T1000 (cell line): ENCODE results near the gene CEP41.

ENCODE experiments used
- DNase-seq: peaks from one replicate; lab custom pipeline; 2025; ENCODE audit warnings: mixed read lengths; lab: John Stamatoyannopoulos, UW

The CEP41 gene

DNA sequence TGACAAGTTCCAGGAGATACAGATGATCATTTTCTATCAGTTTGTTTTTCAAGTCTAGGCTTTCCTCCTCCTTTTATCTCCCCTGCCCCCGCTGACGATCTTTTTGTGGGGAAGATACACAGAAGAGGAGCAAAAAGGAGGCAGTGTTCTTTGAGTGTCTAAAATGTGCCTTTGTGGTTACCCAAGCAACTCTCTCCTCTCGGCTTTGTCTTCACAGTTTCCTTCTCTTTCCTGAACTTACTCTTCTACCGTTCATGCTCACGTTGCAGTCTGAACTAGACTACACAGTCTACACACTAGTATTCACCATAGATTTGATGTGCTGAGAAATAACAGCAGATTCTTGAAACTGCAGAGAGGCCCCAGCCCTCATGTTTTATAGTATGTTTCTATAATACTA is 23.6 kb downstream of the CEP41 start:
- no peak for DNase-seq

DNA sequence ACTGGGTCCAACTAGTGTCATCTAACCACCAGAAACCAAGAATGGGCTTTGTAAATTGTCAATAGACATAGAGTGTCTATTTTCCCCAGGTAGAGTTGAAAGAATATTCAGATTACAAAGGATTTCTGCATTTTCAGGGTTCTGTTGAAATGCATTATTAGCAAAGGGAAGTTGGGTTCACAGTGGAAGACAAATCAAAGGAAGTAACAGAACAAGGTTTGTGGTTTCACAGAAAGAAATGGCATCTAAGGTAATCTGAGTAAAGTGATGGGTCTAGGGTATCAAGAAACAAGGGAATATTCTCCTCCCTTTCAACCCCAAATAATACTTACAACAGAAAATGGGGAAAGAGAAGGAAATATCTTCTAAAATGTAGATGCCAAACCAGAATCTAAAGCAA is 25.8 kb downstream of the CEP41 start:
- no peak for DNase-seq

DNA sequence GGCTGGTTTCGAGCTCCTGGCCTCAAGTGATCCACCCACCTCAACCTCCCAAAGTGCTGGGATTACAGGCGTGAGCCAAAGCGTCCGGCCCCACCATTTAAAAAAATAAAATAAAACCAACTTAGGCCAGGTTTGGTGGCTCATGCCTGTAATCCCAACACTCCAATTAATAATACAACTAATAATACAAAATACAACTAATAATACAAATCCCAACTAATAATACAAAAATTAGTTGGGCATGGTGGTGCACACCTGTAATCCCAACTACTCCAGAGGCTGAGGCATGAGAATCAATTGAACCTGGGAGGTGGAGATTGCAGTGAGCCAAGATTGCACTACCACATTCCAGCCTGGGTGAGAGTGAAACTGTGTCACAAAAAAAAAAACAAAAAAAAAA is 27.6 kb downstream of the CEP41 start:
- DNase-seq = no peak

DNA sequence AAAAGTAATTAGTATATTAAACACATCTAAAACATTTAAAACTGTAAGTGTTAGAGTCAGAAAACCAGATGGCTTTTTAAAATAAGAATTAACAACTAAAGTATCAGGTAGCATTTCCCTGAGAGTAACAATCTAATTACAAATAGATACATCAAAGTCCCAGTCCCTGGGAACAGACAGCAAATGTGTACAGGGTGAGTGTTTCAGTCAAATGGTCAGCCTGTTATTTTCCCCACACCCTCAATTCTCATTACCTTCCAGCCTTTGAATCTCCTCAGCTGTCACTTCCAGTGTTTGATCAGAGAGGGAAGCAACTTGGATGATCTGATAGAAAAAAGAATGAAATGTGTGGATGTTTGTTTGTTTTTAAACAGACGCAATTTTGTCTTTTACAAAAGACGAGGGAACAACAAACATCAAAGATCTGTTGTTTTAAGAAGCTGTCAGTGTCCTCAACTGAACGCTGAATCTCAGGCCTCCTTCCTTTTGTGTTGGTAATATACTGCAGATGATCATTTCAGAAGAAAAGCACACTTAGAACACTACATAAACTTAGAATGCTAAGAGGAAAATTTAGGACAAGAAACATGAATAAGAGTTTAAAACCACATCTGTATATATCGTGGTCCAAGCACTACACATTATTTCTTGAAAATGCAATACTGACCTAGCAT is 29.8 kb downstream of the CEP41 start:
- DNase-seq = no peak

DNA sequence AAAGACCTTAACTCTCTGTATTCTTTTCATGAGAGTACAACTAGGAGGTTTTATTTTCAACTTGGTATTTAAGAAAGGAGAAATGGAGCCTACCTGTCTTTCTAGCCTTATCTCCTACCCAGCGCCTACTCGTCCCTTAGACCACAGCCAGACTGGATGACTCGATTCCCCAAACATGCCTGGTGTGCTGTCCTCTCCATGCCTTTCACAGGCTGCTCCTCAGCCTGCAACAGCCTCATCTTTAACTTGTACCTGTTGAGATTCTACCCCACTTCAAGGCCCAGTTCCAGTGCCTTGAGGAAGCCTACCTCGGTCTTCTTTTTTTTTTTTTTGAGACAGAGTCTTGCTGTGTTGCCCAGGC is 31.1 kb downstream of the CEP41 start:
- no peak for DNase-seq

DNA sequence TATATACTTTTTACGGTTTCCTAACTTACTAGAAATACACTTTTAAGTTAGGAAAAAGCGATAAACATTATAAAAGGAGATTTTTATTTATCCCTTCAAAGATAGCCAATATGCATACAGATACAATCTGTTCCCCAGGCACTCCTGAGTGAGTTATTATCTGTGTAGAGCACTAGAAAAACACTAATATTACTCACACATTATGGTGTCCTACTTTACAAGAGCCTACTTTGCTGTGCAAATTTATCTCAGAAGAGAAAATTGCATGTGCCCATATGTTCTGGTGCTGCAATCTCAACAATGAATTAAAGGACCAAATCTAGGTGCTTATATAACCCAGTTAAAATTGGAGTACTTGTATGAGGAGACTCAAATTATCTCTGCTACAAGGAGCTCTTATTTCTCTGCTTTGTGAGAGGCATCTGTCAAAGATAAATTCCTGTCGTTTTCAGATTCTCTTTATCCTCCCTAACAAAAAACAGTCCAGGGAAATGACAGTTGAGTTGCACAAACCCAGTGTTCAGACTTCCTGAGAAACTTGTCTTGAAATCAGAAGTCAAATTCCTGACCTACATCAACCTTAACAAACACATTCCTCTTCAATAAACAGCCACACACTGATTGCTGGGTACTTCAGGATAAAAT is 31.6 kb downstream of the CEP41 start:
- no peak for DNase-seq

DNA sequence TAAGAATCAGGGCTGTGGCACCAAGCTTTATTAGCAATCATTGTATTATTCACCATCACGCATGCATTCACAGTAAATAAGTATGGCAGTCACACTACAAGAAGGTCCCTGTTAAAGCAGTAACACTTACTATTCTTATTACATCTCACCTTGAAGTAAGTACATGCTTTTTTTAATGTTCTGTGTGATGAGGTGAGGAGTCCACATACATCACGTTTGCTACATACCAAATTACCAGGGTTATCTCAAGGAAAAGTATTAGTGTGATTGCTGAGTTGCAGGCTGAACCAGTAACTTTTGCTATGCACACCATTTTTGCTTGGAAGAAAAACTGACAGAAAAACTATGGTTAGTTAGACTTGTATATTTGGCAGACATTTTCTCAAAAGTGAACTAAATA is 35.8 kb downstream of the CEP41 start:
- no peak for DNase-seq

DNA sequence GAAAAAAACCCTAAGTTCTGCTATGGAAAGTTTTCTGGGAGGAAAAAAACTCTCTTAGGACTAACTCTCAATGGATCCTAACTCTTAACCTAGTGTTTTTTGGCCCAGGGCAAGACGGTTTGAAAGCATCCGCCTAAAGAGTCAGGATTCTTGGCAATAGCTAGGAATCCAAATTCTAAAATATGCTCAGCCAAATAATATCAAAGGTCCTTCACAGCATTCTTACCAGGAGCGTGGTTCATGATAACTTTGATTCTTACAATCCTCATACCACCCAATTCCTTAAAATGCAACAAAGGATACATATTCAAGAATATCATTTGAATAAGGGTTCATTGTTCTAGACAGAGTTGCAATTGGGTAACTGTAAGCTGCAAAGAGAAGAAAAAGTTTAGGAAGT is 39.2 kb downstream of the CEP41 start:
- DNase-seq = no peak

DNA sequence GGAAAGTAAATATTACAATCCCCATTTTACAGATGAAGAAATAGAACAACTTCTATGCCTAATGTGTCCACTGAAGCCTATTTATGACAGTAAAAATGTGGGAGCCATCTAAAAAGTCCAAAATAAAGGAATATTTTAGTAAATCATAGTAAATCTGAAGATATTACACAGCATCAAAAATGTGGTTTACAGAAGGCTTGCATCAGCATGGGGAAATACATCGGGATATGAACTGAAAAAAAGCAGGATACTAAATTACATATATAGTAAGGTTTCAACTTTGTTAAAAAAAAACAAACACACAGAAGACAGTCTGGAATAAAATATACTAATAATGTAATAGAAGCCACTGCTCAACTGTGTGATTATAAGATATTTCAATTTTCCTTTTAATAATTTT is 39.7 kb downstream of the CEP41 start:
- no peak for DNase-seq

DNA sequence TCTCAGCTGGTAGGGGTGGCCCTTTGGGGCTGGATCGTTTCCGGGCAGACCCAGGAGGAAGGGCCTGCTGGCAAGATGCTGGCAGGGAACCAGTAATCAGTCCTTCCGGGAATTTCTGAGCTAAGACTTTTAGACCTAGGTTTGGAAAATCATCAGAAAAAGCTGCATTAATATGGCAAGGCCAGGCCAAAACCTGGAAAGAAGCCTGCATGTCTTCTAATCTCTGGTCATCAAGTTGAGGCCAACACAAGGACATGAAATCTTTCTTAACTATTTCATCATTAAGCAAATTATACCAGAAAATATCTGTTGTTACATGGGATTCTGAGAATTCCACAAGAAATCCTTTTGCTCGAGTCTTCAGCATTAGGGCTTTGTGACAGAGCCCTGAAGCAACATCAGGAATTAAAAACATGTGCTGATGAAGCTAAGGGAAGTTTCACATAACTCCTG is 40.7 kb downstream of the CEP41 start:
- DNase-seq = no peak

DNA sequence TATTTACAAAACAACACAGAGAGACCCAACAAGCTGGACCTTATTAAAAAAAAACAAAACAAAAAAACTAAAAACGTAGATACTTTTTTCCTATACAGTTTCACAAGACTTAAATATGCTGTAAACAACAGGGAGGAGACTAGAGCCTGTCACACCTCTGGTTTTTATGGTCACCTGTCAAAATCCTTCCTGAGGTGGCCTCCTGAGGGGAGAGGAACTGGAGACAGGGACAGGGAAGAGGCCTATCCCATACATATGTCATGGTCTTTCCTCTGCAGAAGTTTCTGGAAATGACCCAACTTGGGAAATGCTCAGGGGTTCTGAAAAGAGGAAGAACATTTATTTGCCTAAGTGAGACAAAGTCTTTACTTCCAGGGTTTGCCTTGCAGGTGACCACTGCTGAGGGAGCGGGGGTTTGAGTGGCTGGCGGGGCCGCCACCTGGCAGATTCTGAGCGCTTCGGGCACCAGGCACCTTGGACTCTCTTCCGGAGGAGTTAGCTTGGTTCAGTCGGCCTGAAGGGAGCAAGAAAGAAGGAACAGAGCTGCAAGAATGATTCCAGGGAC is 42.2 kb downstream of the CEP41 start:
- DNase-seq = no peak

DNA sequence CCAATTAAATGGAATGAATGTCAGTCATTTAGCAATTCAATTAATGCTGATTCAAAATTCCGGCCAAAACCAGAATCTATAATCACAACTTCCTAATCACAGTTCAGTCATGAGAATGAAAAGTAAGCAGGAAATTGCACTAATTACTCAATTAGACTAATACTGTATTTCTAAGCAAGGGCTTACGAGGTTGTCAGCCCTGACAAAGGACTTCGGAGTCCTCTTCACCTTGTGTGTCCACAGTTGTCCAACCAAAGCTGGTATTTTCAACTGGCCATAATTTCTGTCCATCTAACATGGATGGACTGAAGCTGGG is 43.1 kb downstream of the CEP41 start:
- DNase-seq = no peak

DNA sequence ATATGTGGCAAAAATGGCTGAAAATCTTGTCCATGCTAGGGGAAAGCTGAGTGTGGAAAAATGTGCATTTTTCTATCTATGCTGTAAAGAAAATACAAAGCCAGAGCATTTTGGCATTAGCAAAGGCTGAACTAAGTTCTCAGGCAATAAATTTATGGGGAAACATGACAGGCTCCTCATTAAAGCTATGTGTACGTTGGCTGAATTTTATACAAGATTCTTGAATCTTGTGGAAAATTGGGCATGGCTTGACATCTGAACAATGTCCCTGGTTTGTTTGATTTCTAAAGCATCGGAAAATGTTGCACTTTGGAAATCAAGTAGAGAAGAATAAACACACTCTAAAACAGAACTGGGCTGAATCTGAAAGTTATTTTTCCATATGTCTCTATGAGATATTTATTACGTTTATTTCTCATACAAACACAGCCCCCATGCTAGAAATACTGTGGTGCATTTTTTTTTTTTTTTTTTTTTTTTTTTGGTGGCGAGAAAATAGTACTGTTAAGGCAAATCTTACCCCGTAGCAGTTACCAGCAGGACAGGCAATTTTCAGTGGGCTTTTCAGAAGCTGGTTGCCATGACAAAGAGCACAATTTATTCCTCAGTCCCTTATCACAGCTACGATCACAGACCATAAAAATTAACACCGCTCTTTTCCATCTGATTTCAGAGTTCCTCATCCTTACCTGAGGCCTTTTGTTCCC is 43.6 kb downstream of the CEP41 start:
- DNase-seq = no peak

DNA sequence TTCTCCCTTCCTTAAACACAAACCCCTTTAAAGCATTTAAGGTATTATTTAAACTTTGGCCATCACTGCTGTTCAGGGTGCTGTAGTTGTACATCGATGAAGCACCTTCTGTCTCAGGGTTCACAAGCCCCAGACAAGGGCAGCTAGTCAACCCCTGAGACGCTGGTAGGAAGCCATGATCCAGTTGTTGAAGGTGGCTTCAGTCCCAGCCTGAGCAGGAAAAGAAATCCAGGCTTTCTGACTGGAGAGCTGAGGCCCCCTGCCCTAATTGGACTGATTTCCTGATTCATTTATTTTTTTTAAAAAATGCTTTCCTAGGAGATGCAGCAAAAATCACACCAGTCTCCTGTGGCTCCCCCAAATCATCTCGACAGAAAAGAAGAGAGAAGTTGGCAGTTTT is 44.7 kb downstream of the CEP41 start:
- no peak for DNase-seq

DNA sequence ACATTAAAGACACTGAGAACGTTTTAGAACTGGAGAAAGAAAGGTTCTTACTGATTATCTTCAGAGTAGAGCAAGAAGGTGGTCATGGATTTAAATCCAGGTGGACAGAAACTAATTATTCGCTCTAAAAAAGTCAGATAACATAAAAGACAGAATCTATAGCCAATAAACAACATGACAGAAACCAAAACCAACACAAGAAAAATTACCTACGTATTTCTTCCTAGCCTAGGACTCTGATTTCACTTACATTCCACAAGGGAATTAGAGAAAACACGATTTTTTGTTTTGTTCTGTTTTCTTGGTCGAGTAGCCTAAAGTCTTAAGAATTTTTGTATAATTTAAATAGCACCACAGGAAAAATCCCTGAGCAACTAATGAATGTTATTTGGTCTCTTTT is 45.4 kb downstream of the CEP41 start:
- no peak for DNase-seq

DNA sequence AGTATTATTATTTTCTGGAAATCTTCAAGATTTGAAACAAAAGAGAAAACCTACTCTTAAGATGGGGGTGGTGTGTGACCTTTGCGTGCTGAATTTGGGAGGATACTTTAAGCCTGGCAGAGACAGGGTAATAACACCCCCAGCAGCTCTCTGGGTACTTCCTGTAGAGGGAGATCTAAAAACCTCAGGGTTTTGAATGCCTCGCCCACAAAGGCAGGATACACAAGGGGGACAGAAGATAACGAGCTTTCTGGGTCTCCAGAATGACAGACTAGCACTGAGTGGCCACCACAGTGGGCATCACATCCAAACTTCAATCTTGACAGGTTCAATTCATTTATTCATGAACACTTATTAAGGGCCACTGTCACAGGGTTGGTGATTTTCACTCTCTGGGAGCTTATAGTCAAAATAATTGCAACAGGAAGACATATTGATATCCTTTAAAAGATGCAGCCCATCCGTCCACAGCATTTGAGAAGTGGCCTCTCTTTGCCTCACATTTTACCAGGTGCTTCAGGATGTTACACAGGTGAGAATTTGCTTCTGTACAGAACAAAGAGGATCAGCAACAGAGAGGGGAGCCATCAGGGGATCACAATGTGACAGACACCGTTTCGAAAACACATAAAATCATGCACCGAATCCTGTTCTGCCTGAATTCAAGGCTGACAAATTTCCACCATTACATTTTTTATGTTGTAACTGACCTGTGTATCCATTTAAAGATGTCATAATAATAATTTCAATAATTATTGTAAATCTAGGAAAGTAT is 46.2 kb downstream of the CEP41 start:
- no peak for DNase-seq

DNA sequence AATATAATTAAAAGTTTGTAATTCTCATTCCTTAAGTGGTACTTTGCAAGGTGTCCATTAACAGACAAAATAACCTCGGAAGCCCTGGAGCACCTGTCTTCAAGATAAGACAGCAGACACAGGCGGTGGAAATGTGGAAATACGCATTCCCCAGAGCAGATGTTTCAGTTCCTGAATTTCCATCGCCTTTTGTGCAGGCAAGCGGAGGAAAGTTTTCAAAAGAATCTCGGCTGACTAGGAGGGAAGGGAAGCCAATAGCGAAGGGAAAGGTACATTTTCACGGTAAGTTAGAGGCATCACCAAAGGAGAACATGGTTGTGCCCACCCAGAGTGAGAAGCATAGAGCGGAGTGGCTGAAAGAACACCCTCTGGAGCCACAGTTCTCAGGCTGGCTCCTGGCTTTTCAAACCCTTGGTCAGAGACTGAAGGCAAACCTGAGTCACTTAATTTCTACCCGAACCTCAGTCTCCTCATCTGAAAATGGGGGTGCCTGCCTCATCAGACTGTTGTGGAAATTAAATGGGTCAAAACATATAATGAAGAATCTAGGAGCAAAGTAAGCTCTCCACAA is 46.9 kb downstream of the CEP41 start:
- no peak for DNase-seq

DNA sequence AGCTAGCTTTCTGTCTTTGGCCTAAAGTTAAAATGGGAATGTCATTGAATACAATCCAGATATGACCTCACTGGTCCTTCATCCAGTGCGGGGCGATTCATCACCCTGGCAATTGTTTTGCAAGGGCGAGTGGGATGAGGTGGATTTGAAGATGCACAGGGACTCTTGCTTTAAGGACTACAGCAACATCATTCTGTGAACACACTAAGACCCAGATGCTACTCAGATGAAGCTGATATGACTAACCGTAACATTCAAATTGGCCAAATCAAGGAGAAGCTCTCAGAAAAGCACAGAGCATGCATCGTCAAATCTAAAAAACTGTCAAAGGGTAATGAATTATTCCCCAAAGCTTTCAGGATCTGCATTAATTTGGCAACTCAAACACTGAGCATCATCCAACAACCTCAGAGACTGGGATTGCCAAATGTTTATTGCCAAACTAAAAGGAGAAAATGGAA is 47.7 kb downstream of the CEP41 start:
- no peak for DNase-seq

DNA sequence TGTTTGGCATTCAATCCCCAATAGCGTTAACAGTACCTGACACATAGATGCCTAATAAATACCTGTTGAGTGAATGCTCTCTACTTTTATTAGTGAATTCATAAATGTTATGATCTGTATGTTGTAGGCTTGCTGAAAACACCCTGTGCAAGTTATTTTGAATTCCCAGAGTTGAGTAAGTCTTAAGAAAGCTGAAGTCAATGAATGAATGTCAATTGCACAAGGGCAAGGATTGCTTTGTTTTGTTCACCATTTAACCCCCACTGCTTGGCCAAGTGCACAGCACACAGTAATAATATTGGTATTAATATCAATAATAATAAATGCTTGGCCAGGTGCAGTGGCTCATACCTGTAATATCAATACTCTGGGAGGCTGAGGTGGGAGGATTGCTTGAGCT is 50.3 kb downstream of the CEP41 start:
- no peak for DNase-seq

DNA sequence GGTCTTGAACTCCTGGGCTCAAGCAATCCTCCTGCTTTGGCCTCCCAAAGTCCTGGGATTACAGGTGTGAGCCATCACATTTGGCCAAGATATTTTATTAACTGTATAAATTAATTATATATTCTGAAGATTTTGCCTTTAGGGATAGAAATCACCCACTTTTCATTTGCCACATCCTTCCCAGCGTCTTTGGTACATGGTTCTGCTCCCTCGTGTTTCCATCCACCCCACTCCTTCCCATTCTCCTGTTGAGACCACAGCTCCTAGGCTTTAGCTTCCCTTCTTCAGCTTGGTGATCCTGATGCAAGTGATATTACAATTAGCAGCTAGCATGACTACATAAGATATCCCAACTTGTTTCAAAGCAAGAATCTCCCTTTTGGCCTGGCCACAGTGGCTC is 52.1 kb downstream of the CEP41 start:
- no peak for DNase-seq

DNA sequence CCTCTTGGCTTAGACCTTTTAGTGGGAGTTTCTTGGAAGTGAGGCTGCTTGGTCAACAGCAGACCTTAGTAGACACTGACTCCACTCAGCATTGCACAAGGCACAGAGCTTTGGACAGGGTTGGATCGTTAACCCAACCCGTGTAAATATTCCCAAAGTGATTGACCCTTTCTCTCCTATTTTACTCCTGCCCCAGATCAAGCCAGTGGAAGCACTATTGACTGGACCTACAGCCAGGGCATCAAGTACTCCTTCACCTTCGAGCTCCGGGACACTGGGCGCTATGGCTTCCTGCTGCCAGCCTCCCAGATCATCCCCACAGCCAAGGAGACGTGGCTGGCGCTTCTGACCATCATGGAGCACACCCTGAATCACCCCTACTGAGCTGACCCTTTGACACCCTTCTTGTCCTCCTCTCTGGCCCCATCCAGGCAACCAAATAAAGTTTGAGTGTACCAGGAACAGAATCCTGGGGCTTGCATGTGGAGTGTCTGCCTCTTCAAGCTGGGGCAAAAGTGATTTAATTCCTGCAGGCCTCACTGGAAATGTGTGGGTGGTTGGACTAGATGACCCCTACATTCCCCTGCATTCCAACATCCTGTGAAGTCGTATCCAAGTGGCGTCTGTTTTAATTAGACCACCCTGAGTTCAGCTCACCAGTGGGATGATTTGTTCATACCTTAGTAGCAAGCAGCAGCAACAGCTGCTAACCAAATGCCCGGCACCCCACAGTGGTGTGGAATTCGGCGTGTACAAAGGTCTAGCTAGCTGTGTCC is 53.0 kb downstream of the CEP41 start:
- DNase-seq = no peak

DNA sequence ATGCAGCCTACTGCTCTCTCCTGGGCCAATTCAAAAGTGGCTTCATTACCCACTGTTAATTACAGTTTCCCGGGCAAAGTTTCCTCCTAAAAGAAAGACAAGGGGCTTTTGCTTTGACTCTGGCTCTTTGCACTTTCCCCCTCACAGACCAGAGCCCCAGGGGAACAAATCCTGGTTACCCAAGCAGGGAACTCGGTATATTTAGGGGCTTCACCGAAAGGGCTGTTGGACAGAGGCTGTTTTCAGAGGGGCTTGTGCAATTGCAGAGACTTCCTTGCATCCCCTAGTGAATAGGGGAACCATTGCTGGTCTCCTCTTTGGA is 53.5 kb downstream of the CEP41 start:
- no peak for DNase-seq
